Activated CD4-positive, CD25-positive, alpha-beta regulatory T cell treated with anti-CD3 and anti-CD28 coated beads, Interleukin-2, amount 50 U/mL, for 72 hours (primary cell): ENCODE results near the gene KRT40.

Experiments
- DNase-seq: peaks from one replicate; pipeline ENCODE4 v3.0.0; 2021

The KRT40 gene

GRCh38 chr17:40950176-40950575 lies 34.0 kb downstream of the KRT40 start:
- no peak for DNase-seq

DNA sequence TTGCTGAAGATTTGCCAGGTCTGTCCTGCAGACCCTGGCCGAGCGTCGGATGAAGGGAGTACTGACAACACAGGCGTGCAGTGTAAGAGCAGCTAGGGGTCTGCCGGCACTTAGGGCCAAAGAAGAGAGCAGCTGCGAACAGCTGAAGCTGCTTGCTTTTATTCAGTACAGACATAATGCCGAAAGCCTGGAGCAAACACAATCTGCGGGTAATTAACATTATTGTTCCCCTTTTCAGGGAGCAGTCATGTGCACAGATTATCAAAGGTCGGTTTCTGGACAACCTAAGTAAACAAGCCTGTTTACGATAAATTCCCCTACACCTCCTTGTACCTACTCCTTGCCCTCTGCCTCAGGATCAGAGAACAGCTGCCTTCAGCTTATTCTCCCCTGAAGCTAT lies 34.7 kb downstream of the KRT40 start:
- DNase-seq: no peak

DNA sequence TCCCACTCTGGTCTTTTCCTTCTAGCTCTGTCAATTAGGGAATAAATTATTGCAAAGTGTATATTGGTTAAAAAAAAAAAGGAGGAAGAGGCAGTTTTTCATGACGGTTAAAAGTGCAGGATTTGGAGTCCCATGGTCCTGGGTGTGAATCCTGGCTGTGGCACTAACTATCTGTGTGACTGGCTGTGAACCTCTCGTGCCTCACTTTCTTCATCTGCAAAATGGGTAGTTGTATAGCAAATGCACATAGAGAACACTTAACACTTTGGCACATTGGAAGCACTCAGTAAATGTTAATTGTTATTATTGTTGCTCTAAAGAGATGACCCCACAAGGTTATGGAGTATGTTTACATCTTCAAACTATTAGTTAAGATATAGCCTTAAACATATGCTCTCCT lies 36.2 kb downstream of the KRT40 start:
- no peak for DNase-seq

DNA sequence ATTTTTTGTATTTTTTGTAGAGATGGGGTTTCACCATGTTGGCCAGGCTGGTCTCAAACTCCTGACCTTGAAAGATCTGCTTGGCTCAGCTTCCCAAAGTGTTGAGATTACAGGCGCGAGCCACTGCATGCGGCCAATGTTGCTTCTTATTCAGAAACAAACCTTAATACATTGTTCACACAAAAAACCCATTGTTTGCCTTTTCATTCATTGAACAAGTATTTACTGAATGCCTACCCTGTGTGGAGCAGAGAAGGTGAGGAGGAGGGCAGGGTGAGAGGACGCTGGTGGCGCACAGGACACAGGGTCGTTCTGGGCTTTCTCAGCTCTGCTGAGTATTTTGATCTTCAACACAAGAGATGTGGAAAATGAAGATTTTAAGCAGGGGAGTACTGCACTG lies 38.7 kb downstream of the KRT40 start:
- no peak for DNase-seq

DNA sequence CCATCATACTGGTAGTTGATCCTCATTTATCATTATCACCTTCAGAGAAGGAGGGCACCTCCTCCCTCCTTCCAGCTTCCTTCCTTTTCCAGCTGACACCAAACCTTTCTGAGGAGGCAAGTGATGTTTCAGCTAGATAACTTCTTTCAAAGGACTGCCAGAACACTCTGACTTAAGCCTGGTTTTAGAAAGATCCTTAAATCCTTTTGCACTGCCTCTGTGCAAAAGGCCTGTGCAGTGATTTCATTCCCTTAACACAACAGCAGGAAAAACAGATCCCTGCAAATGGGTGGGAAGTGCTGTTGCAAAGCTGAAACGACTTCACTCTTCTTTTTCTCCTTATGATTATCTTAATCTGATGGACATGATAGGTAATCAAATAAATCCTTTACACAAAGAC lies 39.6 kb downstream of the KRT40 start:
- no peak for DNase-seq

DNA sequence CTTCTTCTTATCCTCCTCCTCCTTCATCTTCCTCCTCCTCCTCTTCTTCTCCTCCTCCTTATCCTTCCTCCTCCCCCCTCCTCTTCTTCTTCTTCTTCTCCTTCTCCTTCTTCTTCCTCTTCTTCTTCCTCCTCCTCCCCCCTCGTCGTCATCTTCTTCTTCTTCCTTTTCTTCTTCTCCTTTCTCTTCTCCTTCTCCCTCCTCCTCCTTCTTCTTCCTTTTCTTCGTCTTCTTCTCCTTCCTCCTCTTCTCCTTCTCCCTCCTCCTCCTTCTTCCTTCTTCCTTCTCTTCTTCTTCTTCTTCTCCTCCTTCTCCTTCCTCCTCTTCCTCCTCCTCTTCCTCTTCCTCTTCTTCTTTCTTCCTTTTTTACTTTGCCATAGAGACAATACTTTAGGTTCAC lies 41.6 kb downstream of the KRT40 start:
- DNase-seq: no peak

DNA sequence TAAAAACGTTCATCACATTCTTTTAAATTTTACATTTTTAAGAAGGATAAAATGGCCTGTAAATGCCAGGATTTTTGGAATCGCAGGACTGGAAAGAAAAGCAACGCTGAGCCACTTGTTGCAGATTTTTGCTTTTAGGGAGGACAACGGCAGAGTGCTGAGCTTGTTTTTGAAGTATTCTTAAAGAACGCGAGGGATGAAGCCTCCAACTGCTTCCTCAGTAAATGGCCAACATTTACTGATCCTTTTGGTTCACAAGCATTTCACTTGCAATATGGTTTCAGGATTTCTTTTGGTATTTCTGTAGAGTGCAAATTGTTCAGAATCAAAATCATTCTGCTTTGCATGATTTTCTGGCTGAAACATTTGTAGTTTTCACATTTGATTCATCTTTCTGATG lies 43.9 kb downstream of the KRT40 start:
- no peak for DNase-seq

DNA sequence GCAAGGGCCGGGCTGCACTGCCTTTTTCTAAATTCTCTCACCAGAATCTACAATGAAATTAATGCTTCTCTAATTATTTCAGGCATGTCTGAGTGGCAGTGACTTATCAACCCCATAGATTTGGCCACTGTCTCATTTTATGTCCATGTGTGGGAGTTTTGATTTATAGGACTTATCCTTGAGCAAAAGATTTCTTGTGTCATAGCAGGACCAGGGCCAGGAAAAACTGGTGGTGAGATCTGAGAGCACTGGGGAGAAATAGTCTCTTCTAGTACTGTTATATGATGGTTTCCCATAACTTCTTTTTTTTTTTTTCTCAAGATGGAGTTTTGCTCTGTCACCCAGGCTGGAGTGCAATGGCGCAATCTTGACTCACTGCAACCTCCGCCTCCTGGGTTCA lies 45.1 kb downstream of the KRT40 start:
- DNase-seq: no peak

GRCh38 chr17:40937384-40937819 lies 46.7 kb downstream of the KRT40 start, which contains the start of gene KRT23:
Gene KRT23, minus strand, starts transcription at chr17:40937646. Its CDS starts 1,043 bp downstream, at chr17:40936603.
- DNase-seq: no peak

DNA sequence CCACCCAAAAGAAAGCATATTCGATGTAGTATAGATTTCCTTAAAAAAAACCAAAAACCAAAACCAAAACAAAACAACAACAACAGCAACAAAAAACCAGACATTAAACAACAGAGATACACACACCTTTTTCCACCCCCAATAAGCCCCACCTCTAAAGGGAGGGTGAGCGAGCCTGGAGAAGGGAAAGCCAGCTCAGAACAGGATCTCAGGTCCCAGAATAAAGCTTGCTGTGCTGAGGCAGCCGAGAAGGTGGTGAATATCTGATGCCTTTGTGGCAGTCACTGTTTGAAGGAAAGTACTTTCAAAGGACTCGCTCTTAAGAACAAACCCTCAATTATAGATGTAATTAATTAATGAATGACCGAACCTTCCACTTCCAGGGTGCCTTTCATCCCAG lies 47.1 kb downstream of the KRT40 start:
- DNase-seq: no peak

- DNase-seq: no peak
Observed at GRCh38 chr17:40936437-40936971, 47.6 kb downstream of the KRT40 start.

DNA sequence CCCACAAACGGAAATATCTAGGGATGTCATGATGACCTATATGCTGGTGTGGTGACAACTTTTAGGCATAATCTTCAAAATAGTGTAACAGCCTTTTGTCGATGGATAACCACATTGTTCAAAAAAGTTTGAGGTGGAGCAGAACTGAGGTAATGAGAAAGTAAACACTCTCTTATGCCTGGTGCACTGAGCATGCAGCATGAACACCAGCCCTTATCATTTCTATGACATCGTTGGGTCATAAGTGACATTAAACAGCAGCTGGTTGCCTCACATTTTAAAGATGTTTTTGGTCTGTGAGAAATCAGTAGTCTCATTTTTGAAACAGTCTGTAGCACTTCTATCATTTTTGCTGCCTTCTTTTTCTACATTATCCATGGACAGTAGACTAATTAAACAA lies 48.5 kb downstream of the KRT40 start:
- DNase-seq: no peak

GRCh38 chr17:40932608-40933007 lies 51.5 kb downstream of the KRT40 start:
- no peak for DNase-seq

- DNase-seq: no peak
Observed at GRCh38 chr17:40931311-40931710, 52.8 kb downstream of the KRT40 start.
